Measurements from ENCODE around the gene LRRC4C.

GRCh38 chr11:41225856-41226633, 233.4 kb downstream of the LRRC4C start:
- TF ChIP-seq CTCF (IDR thresholded peaks at IDR 0.05; ENCODE audit: borderline replicate concordance, extremely low read depth, low read length, poor library complexity, severe bottlenecking) (no peak), EZH2 (IDR thresholded peaks at IDR 0.05; ENCODE audit: borderline replicate concordance, low read depth, low read length, severe bottlenecking) (no peak)
